DND-41 (cell line): ENCODE results near the gene STON2.

Experiments used
- ATAC-seq: fragments of 200-7000 bp; cut with Tn5 transposase; 3 replicates; pipeline ENCODE4 v1.9.1; 2021; ENCODE audit warnings: low read depth; ENCODE audit not compliant: insufficient read depth
- DNase-seq: peaks from one replicate; pipeline ENCODE4 v3.0.0-alpha.2; 2020
- H2AFZ ChIP-seq: 2 replicates; pipeline ENCODE4 v1.6.0; 2012; ENCODE audit warnings: low read depth, low read length
- H3K27ac ChIP-seq: 2 replicates; pipeline ENCODE4 v1.5.1; 2012; ENCODE audit warnings: low read length, inconsistent platforms
- H3K27me3 ChIP-seq: fragments of 200-600 bp; sonication (generic); 2 replicates; pipeline ENCODE4 v1.6.0; 2012; ENCODE audit warnings: low read length, mild to moderate bottlenecking, inconsistent platforms; ENCODE audit not compliant: insufficient read depth, poor library complexity
- H3K36me3 ChIP-seq: 2 replicates; pipeline ENCODE4 v1.5.1; 2012; ENCODE audit warnings: low read length, inconsistent platforms; ENCODE audit not compliant: insufficient read depth
- H3K4me1 ChIP-seq: 2 replicates; pipeline ENCODE4 v1.5.1; 2012; ENCODE audit warnings: mild to moderate bottlenecking, low read length; ENCODE audit not compliant: insufficient read depth
- H3K4me2 ChIP-seq: 2 replicates; pipeline ENCODE4 v1.6.0; 2012; ENCODE audit warnings: mild to moderate bottlenecking, moderate library complexity, low read length, inconsistent platforms; ENCODE audit not compliant: insufficient read depth
- H3K4me3 ChIP-seq, 2 experiments: fragments of 200-600 bp in 1 of 2; shearing (Covaris generic) in 1 of 2; 2 replicates each; pipeline ENCODE4 v1.5.1; 2012 to 2016; ENCODE audit warnings: inconsistent platforms in 2 of 2, low read length in 2 of 2, mild to moderate bottlenecking in 2 of 2, low read depth in 1 of 2, moderate library complexity in 1 of 2
- H3K79me2 ChIP-seq: 2 replicates; pipeline ENCODE4 v1.6.0; 2012; ENCODE audit warnings: low read length, inconsistent platforms; ENCODE audit not compliant: insufficient read depth
- H3K9ac ChIP-seq: 2 replicates; pipeline ENCODE4 v1.6.0; 2012; ENCODE audit warnings: low read depth, mild to moderate bottlenecking, inconsistent platforms, low read length, moderate library complexity
- H3K9me3 ChIP-seq: 2 replicates; pipeline ENCODE4 v1.5.1; 2012; ENCODE audit warnings: low read length, moderate library complexity, mild to moderate bottlenecking, inconsistent platforms; ENCODE audit not compliant: insufficient read depth, severe bottlenecking
- H4K20me1 ChIP-seq: 2 replicates; pipeline ENCODE4 v1.6.0; 2012; ENCODE audit warnings: low read length; ENCODE audit not compliant: insufficient read depth
- EZH2 ChIP-seq: IDR thresholded peaks from 3 replicates; pipeline ENCODE4 v1.6.1; 2012; ENCODE audit warnings: borderline replicate concordance, low read depth, mild to moderate bottlenecking, moderate library complexity, low read length, inconsistent platforms; ENCODE audit not compliant: severe bottlenecking
- TF ChIP-seq, protein P1 (sequence below): IDR thresholded peaks from 2 replicates; pipeline ENCODE4 v1.5.1; 2012; ENCODE audit warnings: borderline replicate concordance, low read length, moderate library complexity, mild to moderate bottlenecking; ENCODE audit not compliant: poor library complexity, severe bottlenecking; ENCODE audit errors: extremely low read depth

The STON2 gene

DNA sequence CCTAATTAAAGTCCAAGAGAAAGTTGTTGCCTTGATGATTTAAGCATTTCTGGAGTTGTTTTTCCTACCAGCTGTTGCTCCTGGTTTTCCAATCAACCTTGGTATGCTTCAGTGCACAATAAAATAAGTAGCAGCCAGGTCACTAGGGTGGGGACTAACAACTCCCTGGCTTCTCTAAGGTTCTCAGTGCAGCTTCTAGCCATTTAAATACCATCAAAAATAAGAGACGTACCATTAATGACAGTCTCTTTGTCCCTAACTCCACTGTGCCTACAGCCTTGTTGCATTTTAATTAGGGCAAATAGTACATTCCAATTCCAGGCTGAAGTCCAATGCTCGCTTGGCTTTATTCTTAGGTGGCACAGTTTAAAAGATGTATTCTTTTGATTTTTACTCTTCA lies 11.8 kb downstream of the STON2 start:
- no peaks in the 10 kb centered on the region for H3K9me3 ChIP-seq
- DNase-seq = no peak
- TF ChIP-seq EZH2 = no peak
- TF ChIP-seq, protein P1, sequence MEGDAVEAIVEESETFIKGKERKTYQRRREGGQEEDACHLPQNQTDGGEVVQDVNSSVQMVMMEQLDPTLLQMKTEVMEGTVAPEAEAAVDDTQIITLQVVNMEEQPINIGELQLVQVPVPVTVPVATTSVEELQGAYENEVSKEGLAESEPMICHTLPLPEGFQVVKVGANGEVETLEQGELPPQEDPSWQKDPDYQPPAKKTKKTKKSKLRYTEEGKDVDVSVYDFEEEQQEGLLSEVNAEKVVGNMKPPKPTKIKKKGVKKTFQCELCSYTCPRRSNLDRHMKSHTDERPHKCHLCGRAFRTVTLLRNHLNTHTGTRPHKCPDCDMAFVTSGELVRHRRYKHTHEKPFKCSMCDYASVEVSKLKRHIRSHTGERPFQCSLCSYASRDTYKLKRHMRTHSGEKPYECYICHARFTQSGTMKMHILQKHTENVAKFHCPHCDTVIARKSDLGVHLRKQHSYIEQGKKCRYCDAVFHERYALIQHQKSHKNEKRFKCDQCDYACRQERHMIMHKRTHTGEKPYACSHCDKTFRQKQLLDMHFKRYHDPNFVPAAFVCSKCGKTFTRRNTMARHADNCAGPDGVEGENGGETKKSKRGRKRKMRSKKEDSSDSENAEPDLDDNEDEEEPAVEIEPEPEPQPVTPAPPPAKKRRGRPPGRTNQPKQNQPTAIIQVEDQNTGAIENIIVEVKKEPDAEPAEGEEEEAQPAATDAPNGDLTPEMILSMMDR = no peak
- no peak overlapping the region for H3K9ac ChIP-seq
- no peak overlapping the region for H3K27ac ChIP-seq
- H3K4me2 ChIP-seq = no peak overlapping the region
- no peak for ATAC-seq
- H3K79me2 ChIP-seq = no peaks in the 10 kb centered on the region
- H3K27me3 ChIP-seq = no peaks in the 10 kb centered on the region
- H2AFZ ChIP-seq = no peak overlapping the region
- H4K20me1 ChIP-seq = no peaks in the 10 kb centered on the region
- H3K4me3 ChIP-seq = no peak overlapping the region
- H3K36me3 ChIP-seq = no peaks in the 10 kb centered on the region
- no peaks in the 10 kb centered on the region for H3K4me1 ChIP-seq

DNA sequence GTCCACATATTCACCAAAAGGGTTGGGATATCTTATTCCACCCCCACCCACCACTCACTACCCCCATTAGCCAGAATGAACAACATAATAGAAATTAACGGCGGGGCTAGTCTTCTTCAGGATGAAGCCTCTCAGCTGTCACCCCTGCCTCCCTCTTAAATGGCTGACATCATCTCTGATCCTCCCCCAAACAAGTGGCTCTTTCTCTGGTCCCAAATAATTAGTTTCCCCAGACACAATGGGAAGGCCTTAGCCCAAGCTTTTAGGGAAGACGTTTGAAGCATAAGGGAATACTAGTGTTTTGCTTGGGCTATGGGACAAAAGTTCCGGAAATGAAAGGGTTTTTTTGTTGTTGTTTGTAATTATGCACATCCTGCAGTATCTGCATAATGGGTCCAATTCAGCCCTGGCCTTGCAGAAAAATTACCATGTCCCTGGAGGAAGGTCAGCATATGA lies 13.8 kb downstream of the STON2 start:
- no peak for DNase-seq
- Histone ChIP-seq H4K20me1 (no peaks in the 10 kb centered on the region), H2AFZ (no peak overlapping the region), H3K9ac (no peak overlapping the region), H3K4me1 (no peaks in the 10 kb centered on the region), H3K4me2 (no peak overlapping the region), H3K36me3 (no peaks in the 10 kb centered on the region), H3K4me3 (no peak overlapping the region), H3K27me3 (no peaks in the 10 kb centered on the region), H3K27ac (no peak overlapping the region), H3K9me3 (no peaks in the 10 kb centered on the region), H3K79me2 (no peaks in the 10 kb centered on the region)
- ATAC-seq = no peak
- TF ChIP-seq, protein P1 = no peak
- TF ChIP-seq EZH2 = no peak

DNA sequence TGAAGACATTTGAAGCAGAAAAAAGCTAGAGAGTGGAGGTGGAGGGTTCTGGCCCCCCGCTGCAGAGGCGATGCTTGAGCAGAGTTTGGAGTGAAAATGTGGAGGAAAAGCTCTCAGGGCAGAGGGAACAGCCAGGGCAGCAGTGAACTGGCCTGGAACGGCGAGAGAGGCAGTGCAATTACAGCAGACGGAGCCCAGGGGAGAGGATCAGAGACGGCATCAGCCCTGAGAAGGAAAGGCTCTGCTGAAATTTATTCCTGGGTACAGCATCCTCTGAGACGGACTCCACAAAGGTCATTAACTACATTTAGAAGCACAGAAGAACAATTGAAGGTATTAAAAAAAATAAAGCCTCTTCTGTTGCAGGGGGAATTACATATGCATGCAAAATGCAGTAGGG lies 14.2 kb downstream of the STON2 start:
- DNase-seq = no peak
- no peak for ATAC-seq
- H2AFZ ChIP-seq = no peak overlapping the region
- H3K4me1 ChIP-seq = no peaks in the 10 kb centered on the region
- no peak overlapping the region for H3K4me3 ChIP-seq
- no peaks in the 10 kb centered on the region for H3K9me3 ChIP-seq
- no peak overlapping the region for H3K4me2 ChIP-seq
- TF ChIP-seq, protein P1 = no peak
- no peak for TF ChIP-seq EZH2
- no peaks in the 10 kb centered on the region for H3K27me3 ChIP-seq
- H3K79me2 ChIP-seq = no peaks in the 10 kb centered on the region
- no peak overlapping the region for H3K9ac ChIP-seq
- no peaks in the 10 kb centered on the region for H4K20me1 ChIP-seq
- no peak overlapping the region for H3K27ac ChIP-seq
- H3K36me3 ChIP-seq = no peaks in the 10 kb centered on the region

DNA sequence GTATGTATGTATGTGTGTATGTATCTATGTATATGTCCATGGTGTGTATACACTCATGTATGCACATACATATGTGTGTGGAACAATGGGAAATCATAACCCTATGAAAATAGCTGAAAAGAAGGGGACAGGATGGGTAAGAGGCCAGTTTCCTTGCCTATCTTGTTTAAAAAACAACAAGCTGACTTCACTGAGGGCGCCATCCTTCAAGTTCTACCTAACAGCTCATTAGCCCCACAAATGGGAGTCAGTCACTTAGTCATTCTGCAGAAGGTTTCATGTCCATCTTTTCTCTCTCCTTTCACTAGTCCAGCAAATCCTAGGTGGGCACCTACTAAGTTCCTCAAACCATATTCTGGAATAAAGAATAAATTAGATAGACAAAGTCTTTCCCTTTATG lies 14.7 kb downstream of the STON2 start:
- TF ChIP-seq, protein P1 = no peak
- no peak for TF ChIP-seq EZH2
- no peak for ATAC-seq
- H3K4me1 ChIP-seq = no peaks in the 10 kb centered on the region
- no peak overlapping the region for H3K27ac ChIP-seq
- no peak overlapping the region for H3K9ac ChIP-seq
- DNase-seq = no peak
- no peaks in the 10 kb centered on the region for H3K9me3 ChIP-seq
- no peaks in the 10 kb centered on the region for H3K79me2 ChIP-seq
- no peak overlapping the region for H3K4me3 ChIP-seq
- no peaks in the 10 kb centered on the region for H4K20me1 ChIP-seq
- no peaks in the 10 kb centered on the region for H3K36me3 ChIP-seq
- H3K27me3 ChIP-seq = no peaks in the 10 kb centered on the region
- no peak overlapping the region for H3K4me2 ChIP-seq
- no peak overlapping the region for H2AFZ ChIP-seq
